Liver (tissue), 9 donors: Measurements from ENCODE around the gene TFDP1. TPM values are rescaled to one million over a fixed set of nuclear protein-coding genes. Genes with fewer than 3 reads are reported as not detected.

Experiments
- DNase-seq: peaks from one replicate; pipeline ENCODE4 v3.0.0-alpha.2; 2017; ENCODE audit warnings: low spot score
- H3K27ac ChIP-seq, 2 donors: one replicate each; pipeline ENCODE4 v1.7.0; 2013; ENCODE audit warnings: inconsistent platforms in 2 of 2, low read length in 2 of 2, control low read depth in 1 of 2, low read depth in 1 of 2, mild to moderate bottlenecking in 1 of 2
- H3K27me3 ChIP-seq, 4 donors: one replicate each; pipeline versions ENCODE4 v1.6.1 to v1.7.0; 2013; ENCODE audit warnings: low read length in 3 of 4, inconsistent platforms in 1 of 4, mild to moderate bottlenecking in 1 of 4, moderate library complexity in 1 of 4; ENCODE audit not compliant: control insufficient read depth in 4 of 4, insufficient read depth in 4 of 4
- H3K36me3 ChIP-seq, 4 donors: one replicate each; pipeline versions ENCODE4 v1.6.1 to v1.7.0; 2013; ENCODE audit warnings: low read length in 3 of 4, mild to moderate bottlenecking in 3 of 4, low read depth in 1 of 4, moderate library complexity in 1 of 4; ENCODE audit not compliant: control insufficient read depth in 4 of 4, insufficient read depth in 3 of 4
- H3K4me1 ChIP-seq, 4 donors: one replicate each; pipeline versions ENCODE4 v1.6.1 to v1.7.0; 2013; ENCODE audit warnings: low read length in 3 of 4, mild to moderate bottlenecking in 3 of 4, moderate library complexity in 1 of 4; ENCODE audit not compliant: control insufficient read depth in 4 of 4, insufficient read depth in 4 of 4
- H3K4me3 ChIP-seq, 3 donors: one replicate each; pipeline versions ENCODE4 v1.6.1 to v1.7.0; 2013; ENCODE audit warnings: low read length in 3 of 3, control low read depth in 1 of 3, low read depth in 1 of 3, mild to moderate bottlenecking in 1 of 3
- H3K9ac ChIP-seq, 2 donors: one replicate each; pipeline ENCODE4 v1.7.0; 2013; ENCODE audit warnings: low read length in 2 of 2, mild to moderate bottlenecking in 2 of 2, moderate library complexity in 2 of 2, control low read depth in 1 of 2, low read depth in 1 of 2
- H3K9me3 ChIP-seq, 4 donors: one replicate each; pipeline versions ENCODE4 v1.6.1 to v1.7.0; 2013; ENCODE audit warnings: low read length in 3 of 4; ENCODE audit not compliant: control insufficient read depth in 4 of 4
- FOXA1 ChIP-seq: IDR thresholded peaks from 2 replicates; pipeline ENCODE4 v1.6.1; 2016; ENCODE audit warnings: antibody characterized with exemption
- FOXA2 ChIP-seq: IDR thresholded peaks from 2 replicates; pipeline ENCODE4 v1.6.1; 2016; ENCODE audit warnings: antibody characterized with exemption
- GABPA ChIP-seq, 2 donors: IDR thresholded peaks in 1 of 2; conservative IDR thresholded peaks in 1 of 2; 2 replicates each; pipeline ENCODE4 v1.6.1; 2016; ENCODE audit warnings: antibody characterized with exemption in 2 of 2, mild to moderate bottlenecking in 1 of 2, moderate library complexity in 1 of 2
- HNF4A ChIP-seq, 2 donors: conservative IDR thresholded peaks; 2 replicates each; pipeline ENCODE4 v1.6.1; 2016; ENCODE audit warnings: antibody characterized with exemption in 2 of 2, mild to moderate bottlenecking in 2 of 2
- HNF4G ChIP-seq: IDR thresholded peaks from 2 replicates; pipeline ENCODE4 v1.6.1; 2016; ENCODE audit warnings: antibody characterized with exemption
- JUND ChIP-seq, 2 donors: IDR thresholded peaks; 2 replicates each; pipeline ENCODE4 v1.6.1; 2016; ENCODE audit warnings: antibody characterized with exemption in 2 of 2
- NR2F2 ChIP-seq: IDR thresholded peaks from 2 replicates; pipeline ENCODE4 v1.6.1; 2016; ENCODE audit warnings: antibody characterized with exemption
- RXRA ChIP-seq, 2 donors: IDR thresholded peaks; 2 replicates each; pipeline ENCODE4 v1.6.1; 2017 to 2018; ENCODE audit warnings: antibody characterized with exemption in 2 of 2, mild to moderate bottlenecking in 1 of 2
- SP1 ChIP-seq: IDR thresholded peaks from 2 replicates; pipeline ENCODE4 v1.6.1; 2018; ENCODE audit warnings: antibody characterized with exemption, mild to moderate bottlenecking
- WGBS: extraction: QIAGEN DNeasy Blood & Tissue Kit; methylation state at CpG from one replicate; pipeline ENCODE4 v1.1.7; 2013; 5-methylcytosine and 5-hydroxymethylcytosine counted together
- polyA plus RNA-seq, 2 donors: library from polyadenylated mRNA; stranded (reverse) in 1 of 2; unstranded in 1 of 2; fragments of 200-250 nt in 1 of 2; fragments of >200 nt in 1 of 2; fragmentation: Nextera tagmentation in 1 of 2; extraction: Ambion mirVana in 1 of 2; gene quantifications; one replicate each; pipeline versions ENCODE4 v1.2.1 to v1.2.3, GENCODE V29; 2013 to 2015
- total RNA-seq, 2 donors: library from RNA; depleted of rRNA; stranded (reverse); fragments of >200 nt; gene quantifications; one replicate each; pipeline ENCODE4 v1.2.3, GENCODE V29; 2014
- TF ChIP-seq, protein P1 (sequence below): IDR thresholded peaks from 2 replicates; pipeline ENCODE4 v1.6.1; 2016; ENCODE audit warnings: antibody characterized with exemption
- TF ChIP-seq, protein P2 (sequence below): IDR thresholded peaks from 2 replicates; pipeline ENCODE4 v1.6.1; 2016; ENCODE audit warnings: antibody characterized with exemption
- TF ChIP-seq, protein P3 (sequence below): IDR thresholded peaks from 2 replicates; pipeline ENCODE4 v1.6.1; 2016; ENCODE audit warnings: antibody characterized with exemption
- TF ChIP-seq, protein P4 (sequence below): IDR thresholded peaks from 2 replicates; pipeline ENCODE4 v1.6.1; 2016; ENCODE audit warnings: antibody characterized with exemption, mild to moderate bottlenecking
- donor health status: healthy.
- donor health status: healthy.
- donor health status: healthy.
- donor health status: healthy.
- donor health status: healthy.

TFDP1 gene
- total and polyA plus RNA-seq, 4 donors = 9.9 to 140 (median 17.8) TPM

DNA sequence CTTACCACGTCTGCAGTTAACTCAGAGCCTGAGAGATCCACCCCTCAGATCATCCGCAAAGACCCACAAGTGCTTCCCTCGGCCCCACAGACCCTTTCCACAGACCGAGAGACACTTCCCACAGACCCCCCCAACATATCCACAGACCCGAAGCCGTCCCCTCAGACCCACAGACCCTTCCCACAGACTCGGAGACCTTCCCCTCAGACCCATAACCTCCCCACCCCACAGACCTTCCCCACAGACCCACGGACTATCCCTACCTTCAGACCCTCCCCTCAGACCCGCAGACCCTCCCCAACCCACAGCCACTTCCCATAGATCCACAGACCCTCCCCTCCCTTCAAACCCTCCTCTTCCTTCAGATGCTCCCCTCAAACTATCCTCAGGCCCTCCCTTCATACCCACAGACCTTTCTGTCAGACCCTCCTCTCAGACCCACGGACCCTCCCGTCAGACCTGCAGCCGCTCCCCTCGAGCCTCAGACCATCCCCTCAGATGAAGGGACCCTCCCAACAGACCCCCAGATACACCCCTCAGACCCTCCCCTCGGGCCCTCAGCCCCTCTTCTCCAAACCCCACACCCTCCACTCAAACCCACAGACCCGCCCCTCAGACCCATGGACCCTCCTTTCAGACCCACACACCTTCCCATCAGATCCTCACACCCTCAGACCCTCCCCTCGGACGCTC is 20.1 kb upstream of the TFDP1 start:
- Histone ChIP-seq H3K9me3 (no peaks in the 10 kb centered on the region), H3K36me3 (no peaks in the 10 kb centered on the region), H3K27ac (no peak overlapping the region), H3K9ac (no peak overlapping the region), H3K4me1 (peaks cover 0 to 9% (median 7%) of the 10 kb centered on the region in 4 donors), H3K27me3 (no peaks in the 10 kb centered on the region), H3K4me3 (no peak overlapping the region)
- TF ChIP-seq HNF4A (conservative IDR thresholded peaks at IDR 0.05) (no peak), NR2F2 (no peak)
- TF ChIP-seq, protein P1, sequence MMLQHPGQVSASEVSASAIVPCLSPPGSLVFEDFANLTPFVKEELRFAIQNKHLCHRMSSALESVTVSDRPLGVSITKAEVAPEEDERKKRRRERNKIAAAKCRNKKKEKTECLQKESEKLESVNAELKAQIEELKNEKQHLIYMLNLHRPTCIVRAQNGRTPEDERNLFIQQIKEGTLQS = no peak
- WGBS = 84% methylated on average over 17 of the region's 17 CpGs
- peak; percentile 25 for DNase-seq

DNA sequence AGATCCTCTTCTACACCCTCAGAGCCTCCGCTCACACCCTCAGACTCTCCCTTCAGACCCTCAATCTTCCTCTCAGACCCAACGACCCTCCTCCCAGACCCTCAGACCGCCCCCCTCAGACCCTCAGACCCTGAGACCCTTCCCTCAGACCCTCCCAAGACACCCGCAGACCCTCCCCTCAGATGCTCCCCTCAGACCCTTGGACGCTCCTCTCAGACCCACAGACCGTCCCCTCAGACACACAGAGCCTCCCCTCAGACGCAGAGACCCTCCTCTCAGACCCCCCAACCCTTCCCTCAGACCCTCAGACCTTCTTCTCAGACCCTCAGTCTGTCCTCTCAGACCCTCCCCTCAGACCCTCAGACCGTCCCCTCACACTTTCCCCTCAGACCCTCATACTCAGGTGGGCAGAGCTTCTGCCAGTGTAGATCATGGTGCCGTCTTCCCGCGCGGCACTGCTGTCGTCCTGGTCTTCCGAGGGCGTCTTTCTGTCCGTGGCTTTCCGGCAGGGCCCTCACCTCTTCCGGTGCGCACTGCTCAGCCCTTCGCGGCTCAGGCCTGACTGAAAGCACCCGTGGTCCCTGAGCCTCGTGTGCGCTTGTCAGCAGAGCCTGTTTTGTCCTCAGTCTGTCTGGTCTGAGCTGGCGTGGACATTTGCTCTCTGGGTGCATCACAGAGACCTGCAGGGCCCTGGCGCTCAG is 18.9 kb upstream of the TFDP1 start:
- H3K9me3 ChIP-seq = no peaks in the 10 kb centered on the region
- no peaks in the 10 kb centered on the region for H3K27me3 ChIP-seq
- DNase-seq = no peak
- H3K36me3 ChIP-seq = no peaks in the 10 kb centered on the region
- H3K9ac ChIP-seq = no peak overlapping the region
- WGBS = 83% methylated on average over 26 of the region's 26 CpGs
- TF ChIP-seq HNF4G (no peak), NR2F2 (no peak), GABPA (IDR thresholded peaks at IDR 0.05 in 1 of 2, conservative IDR thresholded peaks at IDR 0.05 in 1 of 2) (no peak), FOXA2 (no peak), JUND (IDR thresholded peaks at IDR 0.05) (no peak), RXRA (IDR thresholded peaks at IDR 0.05) (no peak), FOXA1 (no peak), HNF4A (conservative IDR thresholded peaks at IDR 0.05) (no peak), SP1 (no peak)
- TF ChIP-seq, protein P2, sequence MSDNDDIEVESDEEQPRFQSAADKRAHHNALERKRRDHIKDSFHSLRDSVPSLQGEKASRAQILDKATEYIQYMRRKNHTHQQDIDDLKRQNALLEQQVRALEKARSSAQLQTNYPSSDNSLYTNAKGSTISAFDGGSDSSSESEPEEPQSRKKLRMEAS = no peak
- TF ChIP-seq, protein P3, sequence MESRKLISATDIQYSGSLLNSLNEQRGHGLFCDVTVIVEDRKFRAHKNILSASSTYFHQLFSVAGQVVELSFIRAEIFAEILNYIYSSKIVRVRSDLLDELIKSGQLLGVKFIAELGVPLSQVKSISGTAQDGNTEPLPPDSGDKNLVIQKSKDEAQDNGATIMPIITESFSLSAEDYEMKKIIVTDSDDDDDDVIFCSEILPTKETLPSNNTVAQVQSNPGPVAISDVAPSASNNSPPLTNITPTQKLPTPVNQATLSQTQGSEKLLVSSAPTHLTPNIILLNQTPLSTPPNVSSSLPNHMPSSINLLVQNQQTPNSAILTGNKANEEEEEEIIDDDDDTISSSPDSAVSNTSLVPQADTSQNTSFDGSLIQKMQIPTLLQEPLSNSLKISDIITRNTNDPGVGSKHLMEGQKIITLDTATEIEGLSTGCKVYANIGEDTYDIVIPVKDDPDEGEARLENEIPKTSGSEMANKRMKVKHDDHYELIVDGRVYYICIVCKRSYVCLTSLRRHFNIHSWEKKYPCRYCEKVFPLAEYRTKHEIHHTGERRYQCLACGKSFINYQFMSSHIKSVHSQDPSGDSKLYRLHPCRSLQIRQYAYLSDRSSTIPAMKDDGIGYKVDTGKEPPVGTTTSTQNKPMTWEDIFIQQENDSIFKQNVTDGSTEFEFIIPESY = no peak
- TF ChIP-seq, protein P4, sequence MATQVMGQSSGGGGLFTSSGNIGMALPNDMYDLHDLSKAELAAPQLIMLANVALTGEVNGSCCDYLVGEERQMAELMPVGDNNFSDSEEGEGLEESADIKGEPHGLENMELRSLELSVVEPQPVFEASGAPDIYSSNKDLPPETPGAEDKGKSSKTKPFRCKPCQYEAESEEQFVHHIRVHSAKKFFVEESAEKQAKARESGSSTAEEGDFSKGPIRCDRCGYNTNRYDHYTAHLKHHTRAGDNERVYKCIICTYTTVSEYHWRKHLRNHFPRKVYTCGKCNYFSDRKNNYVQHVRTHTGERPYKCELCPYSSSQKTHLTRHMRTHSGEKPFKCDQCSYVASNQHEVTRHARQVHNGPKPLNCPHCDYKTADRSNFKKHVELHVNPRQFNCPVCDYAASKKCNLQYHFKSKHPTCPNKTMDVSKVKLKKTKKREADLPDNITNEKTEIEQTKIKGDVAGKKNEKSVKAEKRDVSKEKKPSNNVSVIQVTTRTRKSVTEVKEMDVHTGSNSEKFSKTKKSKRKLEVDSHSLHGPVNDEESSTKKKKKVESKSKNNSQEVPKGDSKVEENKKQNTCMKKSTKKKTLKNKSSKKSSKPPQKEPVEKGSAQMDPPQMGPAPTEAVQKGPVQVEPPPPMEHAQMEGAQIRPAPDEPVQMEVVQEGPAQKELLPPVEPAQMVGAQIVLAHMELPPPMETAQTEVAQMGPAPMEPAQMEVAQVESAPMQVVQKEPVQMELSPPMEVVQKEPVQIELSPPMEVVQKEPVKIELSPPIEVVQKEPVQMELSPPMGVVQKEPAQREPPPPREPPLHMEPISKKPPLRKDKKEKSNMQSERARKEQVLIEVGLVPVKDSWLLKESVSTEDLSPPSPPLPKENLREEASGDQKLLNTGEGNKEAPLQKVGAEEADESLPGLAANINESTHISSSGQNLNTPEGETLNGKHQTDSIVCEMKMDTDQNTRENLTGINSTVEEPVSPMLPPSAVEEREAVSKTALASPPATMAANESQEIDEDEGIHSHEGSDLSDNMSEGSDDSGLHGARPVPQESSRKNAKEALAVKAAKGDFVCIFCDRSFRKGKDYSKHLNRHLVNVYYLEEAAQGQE = no peak
- H3K4me1 ChIP-seq = peaks cover 0 to 9% (median 7%) of the 10 kb centered on the region in 4 donors
- no peak overlapping the region for H3K4me3 ChIP-seq
- H3K27ac ChIP-seq = no peak overlapping the region
